Activated T-cell treated with anti-CD3 and anti-CD28 coated beads, Interleukin-2, amount 50 U/mL, for 72 hours (primary cell): Measurements from ENCODE around the gene TNFSF15. TPM values are rescaled to one million over a fixed set of nuclear protein-coding genes. Genes with fewer than 3 reads are reported as not detected.

Source experiments
- ATAC-seq, 2 donors: fragments of 150-1000 bp; cut with Tn5 transposase; replicated peaks in 1 of 2; 2 replicates each; pipeline ENCODE4 v1.10.0; 2021; ENCODE audit warnings: moderate library complexity in 2 of 2, mild to moderate bottlenecking in 1 of 2
- DNase-seq, 2 donors: peaks; one replicate each; pipeline ENCODE4 v3.0.0; 2021 to 2022; ENCODE audit warnings: mixed read lengths in 1 of 2
- H3K27ac Mint-ChIP-seq: one replicate; pipeline ENCODE4 v1.8.0; 2022; ENCODE audit warnings: mild to moderate bottlenecking, moderate library complexity, mixed read lengths
- H3K27me3 Mint-ChIP-seq: one replicate; pipeline ENCODE4 v1.8.0; 2022; ENCODE audit warnings: low read depth, mixed read lengths
- H3K36me3 Mint-ChIP-seq, 2 donors: one replicate each; pipeline ENCODE4 v1.8.0; 2022; ENCODE audit warnings: mixed read lengths in 2 of 2, mild to moderate bottlenecking in 1 of 2; ENCODE audit not compliant: insufficient read depth in 2 of 2
- H3K4me1 Mint-ChIP-seq: one replicate; pipeline ENCODE4 v1.8.0; 2022; ENCODE audit warnings: low read depth, mixed read lengths
- H3K4me3 Mint-ChIP-seq, 2 donors: one replicate each; pipeline ENCODE4 v1.8.0; 2022; ENCODE audit warnings: mild to moderate bottlenecking in 2 of 2, mixed read lengths in 2 of 2, moderate library complexity in 2 of 2
- H3K9me3 Mint-ChIP-seq, 2 donors: one replicate each; pipeline ENCODE4 v1.8.0; 2022; ENCODE audit warnings: mixed read lengths in 2 of 2
- total RNA-seq, 2 donors: library from RNA; stranded (reverse); gene quantifications; one replicate each; pipeline ENCODE4 v1.2.3, GENCODE V29; 2022

The TNFSF15 gene
- total RNA-seq, 2 donors from 2014 or later: 0.19 to 0.26 TPM

GRCh38 chr9:114836769-114837168 lies 30.9 kb upstream of the TNFSF15 start:
- DNase-seq (peak; percentile 20 to 53), ATAC-seq (peak; percentile 84 to 97)
- H3K9me3 Mint-ChIP-seq: peaks cover 3 to 11% of the 10 kb centered on the region in 2 donors

GRCh38 chr9:114834386-114834785 lies 28.5 kb upstream of the TNFSF15 start:
- ATAC-seq (no peak), DNase-seq (no peak)
- H3K27me3 Mint-ChIP-seq: peaks cover 37% of the 10 kb centered on the region
- H3K9me3 Mint-ChIP-seq: peaks cover 0 to 6% of the 10 kb centered on the region in 2 donors
- H3K27ac Mint-ChIP-seq: no peak overlapping the region
- H3K4me3 Mint-ChIP-seq: no peak overlapping the region
- peaks cover 2 to 17% of the 10 kb centered on the region in 2 donors for H3K36me3 Mint-ChIP-seq
- peaks cover 30% of the 10 kb centered on the region for H3K4me1 Mint-ChIP-seq

More at GRCh38 chr9:114836769-114837168, 30.9 kb upstream of the TNFSF15 start:
- Mint-ChIP-seq H3K27me3 (peaks cover 29% of the 10 kb centered on the region), H3K4me1 (peaks cover 25% of the 10 kb centered on the region), H3K36me3 (peaks cover 4 to 30% of the 10 kb centered on the region in 2 donors), H3K4me3 (no peak overlapping the region), H3K27ac (no peak overlapping the region)

GRCh38 chr9:114830546-114830945 lies 24.7 kb upstream of the TNFSF15 start:
- no peak overlapping the region for H3K27ac Mint-ChIP-seq
- peaks cover 44% of the 10 kb centered on the region for H3K4me1 Mint-ChIP-seq
- H3K4me3 Mint-ChIP-seq: no peak overlapping the region
- peaks cover 38% of the 10 kb centered on the region for H3K27me3 Mint-ChIP-seq
- peaks cover 2 to 6% of the 10 kb centered on the region in 2 donors for H3K9me3 Mint-ChIP-seq
- ATAC-seq (no peak), DNase-seq (no peak)
- peaks cover 4 to 18% of the 10 kb centered on the region in 2 donors for H3K36me3 Mint-ChIP-seq

- Mint-ChIP-seq H3K4me1 (peaks cover 37% of the 10 kb centered on the region), H3K4me3 (no peak overlapping the region), H3K9me3 (peaks cover 0 to 2% of the 10 kb centered on the region in 2 donors), H3K27me3 (peaks cover 30% of the 10 kb centered on the region), H3K36me3 (peaks cover 4 to 12% of the 10 kb centered on the region in 2 donors), H3K27ac (no peak overlapping the region)
- DNase-seq (no peak), ATAC-seq (no peak)
Observed at GRCh38 chr9:114829574-114830440, 24.0 kb upstream of the TNFSF15 start.

GRCh38 chr9:114828303-114828650 lies 22.4 kb upstream of the TNFSF15 start:
- DNase-seq (no peak), ATAC-seq (no peak)
- no peak overlapping the region for H3K4me3 Mint-ChIP-seq
- H3K27ac Mint-ChIP-seq: no peak overlapping the region
- peaks cover 0 to 2% of the 10 kb centered on the region in 2 donors for H3K9me3 Mint-ChIP-seq
- H3K36me3 Mint-ChIP-seq: peaks cover 4% of the 10 kb centered on the region in 2 donors
- H3K27me3 Mint-ChIP-seq: peaks cover 20% of the 10 kb centered on the region
- H3K4me1 Mint-ChIP-seq: peaks cover 44% of the 10 kb centered on the region

- Mint-ChIP-seq H3K27me3 (peaks cover 20% of the 10 kb centered on the region), H3K4me3 (peak overlapping the region in 1 of 2 donors; percentile 25), H3K36me3 (peaks cover 4% of the 10 kb centered on the region in 2 donors), H3K27ac (no peak overlapping the region), H3K9me3 (peaks cover 0 to 2% of the 10 kb centered on the region in 2 donors), H3K4me1 (peaks cover 44% of the 10 kb centered on the region)
- DNase-seq (peak; percentile 22 to 42), ATAC-seq (peak; percentile 97 to 99)
Observed at GRCh38 chr9:114827641-114828302, 21.9 kb upstream of the TNFSF15 start.

GRCh38 chr9:114826431-114826830 lies 20.6 kb upstream of the TNFSF15 start:
- H3K4me1 Mint-ChIP-seq: peaks cover 44% of the 10 kb centered on the region
- no peak overlapping the region for H3K27ac Mint-ChIP-seq
- peaks cover 20% of the 10 kb centered on the region for H3K27me3 Mint-ChIP-seq
- H3K36me3 Mint-ChIP-seq: peaks cover 4% of the 10 kb centered on the region in 2 donors
- no peak overlapping the region for H3K4me3 Mint-ChIP-seq
- ATAC-seq: no peak
- H3K9me3 Mint-ChIP-seq: peaks cover 0 to 2% of the 10 kb centered on the region in 2 donors
- DNase-seq: no peak

- DNase-seq: no peak
- Mint-ChIP-seq H3K4me3 (no peak overlapping the region), H3K27ac (no peak overlapping the region), H3K9me3 (peaks cover 0 to 2% of the 10 kb centered on the region in 2 donors), H3K36me3 (peaks cover 4% of the 10 kb centered on the region in 2 donors), H3K27me3 (peaks cover 16% of the 10 kb centered on the region), H3K4me1 (peaks cover 39% of the 10 kb centered on the region)
- ATAC-seq: no peak
Observed at GRCh38 chr9:114825126-114825795, 19.4 kb upstream of the TNFSF15 start.

GRCh38 chr9:114824110-114824509 lies 18.3 kb upstream of the TNFSF15 start:
- H3K4me1 Mint-ChIP-seq: peaks cover 39% of the 10 kb centered on the region
- DNase-seq (no peak), ATAC-seq (no peak)
- H3K27ac Mint-ChIP-seq: no peak overlapping the region
- no peak overlapping the region for H3K4me3 Mint-ChIP-seq
- peaks cover 0 to 2% of the 10 kb centered on the region in 2 donors for H3K9me3 Mint-ChIP-seq
- H3K27me3 Mint-ChIP-seq: peaks cover 5% of the 10 kb centered on the region
- peaks cover 4% of the 10 kb centered on the region in 2 donors for H3K36me3 Mint-ChIP-seq

- no peak for DNase-seq
- peaks cover 33% of the 10 kb centered on the region for H3K4me1 Mint-ChIP-seq
- H3K4me3 Mint-ChIP-seq: no peak overlapping the region
- peaks cover 4% of the 10 kb centered on the region in 2 donors for H3K36me3 Mint-ChIP-seq
- peaks cover 5% of the 10 kb centered on the region for H3K27me3 Mint-ChIP-seq
- H3K9me3 Mint-ChIP-seq: peaks cover 0 to 2% of the 10 kb centered on the region in 2 donors
- ATAC-seq: no peak
- H3K27ac Mint-ChIP-seq: no peak overlapping the region
Observed at GRCh38 chr9:114823441-114823840, 17.6 kb upstream of the TNFSF15 start.

- peaks cover 4% of the 10 kb centered on the region in 2 donors for H3K36me3 Mint-ChIP-seq
- no peaks in the 10 kb centered on the region for H3K9me3 Mint-ChIP-seq
- H3K4me3 Mint-ChIP-seq: no peak overlapping the region
- H3K27me3 Mint-ChIP-seq: peaks cover 5% of the 10 kb centered on the region
- peaks cover 26% of the 10 kb centered on the region for H3K4me1 Mint-ChIP-seq
- ATAC-seq (no peak), DNase-seq (no peak)
- no peak overlapping the region for H3K27ac Mint-ChIP-seq
Observed at GRCh38 chr9:114822708-114823107, 16.9 kb upstream of the TNFSF15 start.

- Mint-ChIP-seq H3K4me3 (no peak overlapping the region), H3K9me3 (no peaks in the 10 kb centered on the region), H3K27me3 (no peaks in the 10 kb centered on the region), H3K4me1 (peaks cover 10% of the 10 kb centered on the region), H3K36me3 (no peaks in the 10 kb centered on the region), H3K27ac (no peak overlapping the region)
- DNase-seq: no peak
- ATAC-seq: no peak
Observed at GRCh38 chr9:114820776-114821501, 15.1 kb upstream of the TNFSF15 start.
